ENCODE measurements around the gene GSTM2.
A peak's percentile ranks its signal among the peaks of the same experiment; 100 is the strongest.
"Not testable (repeated sequence)": the region's sequence is repeated elsewhere in the genome, so short reads cannot be mapped to it uniquely, and the experiment has no call there.

Gene GSTM2

DNA sequence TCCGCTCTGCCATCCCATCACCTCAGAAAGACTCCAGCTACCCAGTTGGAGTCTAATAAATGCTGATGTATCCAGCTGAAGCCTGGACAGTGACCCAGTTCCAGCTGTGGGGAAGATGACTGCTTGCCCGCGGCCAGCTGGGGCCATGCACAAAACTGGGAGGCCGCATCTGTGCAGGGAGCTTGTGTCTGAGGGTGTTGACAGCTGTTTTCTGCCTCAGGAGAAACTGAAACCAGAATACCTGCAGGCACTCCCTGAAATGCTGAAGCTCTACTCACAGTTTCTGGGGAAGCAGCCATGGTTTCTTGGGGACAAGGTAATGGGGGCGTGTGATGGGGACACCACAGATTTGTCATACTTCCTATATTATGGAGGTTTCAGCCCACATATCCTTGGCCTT lies 3.2 kb downstream of the GSTM2 start:
- TF ChIP-seq ZNF266 (tag by site-specific recombination; IDR thresholded peaks at IDR 0.05; ENCODE audit: low read depth) (no peak), ZNF792 (tag by site-specific recombination; IDR thresholded peaks at IDR 0.05) (no peak), ZNF501 (tag by site-specific recombination; IDR thresholded peaks at IDR 0.05) (no peak), ZNF175 (tag by site-specific recombination; IDR thresholded peaks at IDR 0.05) (no peak), ZFHX2 (tag by site-specific recombination; conservative IDR thresholded peaks at IDR 0.05) (no peak), WT1 (tag by site-specific recombination; IDR thresholded peaks at IDR 0.05) (no peak), ZNF341 (tag by site-specific recombination; IDR thresholded peaks at IDR 0.05; ENCODE audit: low read depth) (no peak), ZBTB7A (tag by site-specific recombination; IDR thresholded peaks at IDR 0.05; ENCODE audit: low read depth) (no peak), ZFP69B (tag by site-specific recombination; IDR thresholded peaks at IDR 0.05) (no peak), KLF7 (tag by site-specific recombination; IDR thresholded peaks at IDR 0.05; ENCODE audit: borderline replicate concordance) (no peak), ZNF157 (tag by site-specific recombination; IDR thresholded peaks at IDR 0.05) (no peak), ZNF146 (tag by site-specific recombination; IDR thresholded peaks at IDR 0.05) (no peak), ZXDB (tag by site-specific recombination; IDR thresholded peaks at IDR 0.05) (no peak), ZNF626 (tag by site-specific recombination; IDR thresholded peaks at IDR 0.05) (no peak)
- TF ChIP-seq, protein P1, sequence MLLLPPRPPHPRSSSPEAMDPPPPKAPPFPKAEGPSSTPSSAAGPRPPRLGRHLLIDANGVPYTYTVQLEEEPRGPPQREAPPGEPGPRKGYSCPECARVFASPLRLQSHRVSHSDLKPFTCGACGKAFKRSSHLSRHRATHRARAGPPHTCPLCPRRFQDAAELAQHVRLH (tag by site-specific recombination; IDR thresholded peaks at IDR 0.05): no peak
- TF ChIP-seq, protein P2, sequence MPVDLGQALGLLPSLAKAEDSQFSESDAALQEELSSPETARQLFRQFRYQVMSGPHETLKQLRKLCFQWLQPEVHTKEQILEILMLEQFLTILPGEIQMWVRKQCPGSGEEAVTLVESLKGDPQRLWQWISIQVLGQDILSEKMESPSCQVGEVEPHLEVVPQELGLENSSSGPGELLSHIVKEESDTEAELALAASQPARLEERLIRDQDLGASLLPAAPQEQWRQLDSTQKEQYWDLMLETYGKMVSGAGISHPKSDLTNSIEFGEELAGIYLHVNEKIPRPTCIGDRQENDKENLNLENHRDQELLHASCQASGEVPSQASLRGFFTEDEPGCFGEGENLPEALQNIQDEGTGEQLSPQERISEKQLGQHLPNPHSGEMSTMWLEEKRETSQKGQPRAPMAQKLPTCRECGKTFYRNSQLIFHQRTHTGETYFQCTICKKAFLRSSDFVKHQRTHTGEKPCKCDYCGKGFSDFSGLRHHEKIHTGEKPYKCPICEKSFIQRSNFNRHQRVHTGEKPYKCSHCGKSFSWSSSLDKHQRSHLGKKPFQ (tag by site-specific recombination; IDR thresholded peaks at IDR 0.05): no peak
- TF ChIP-seq, protein P3, sequence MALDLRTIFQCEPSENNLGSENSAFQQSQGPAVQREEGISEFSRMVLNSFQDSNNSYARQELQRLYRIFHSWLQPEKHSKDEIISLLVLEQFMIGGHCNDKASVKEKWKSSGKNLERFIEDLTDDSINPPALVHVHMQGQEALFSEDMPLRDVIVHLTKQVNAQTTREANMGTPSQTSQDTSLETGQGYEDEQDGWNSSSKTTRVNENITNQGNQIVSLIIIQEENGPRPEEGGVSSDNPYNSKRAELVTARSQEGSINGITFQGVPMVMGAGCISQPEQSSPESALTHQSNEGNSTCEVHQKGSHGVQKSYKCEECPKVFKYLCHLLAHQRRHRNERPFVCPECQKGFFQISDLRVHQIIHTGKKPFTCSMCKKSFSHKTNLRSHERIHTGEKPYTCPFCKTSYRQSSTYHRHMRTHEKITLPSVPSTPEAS (tag by site-specific recombination; IDR thresholded peaks at IDR 0.05): no peak
- Histone ChIP-seq H3K36me3 (ENCODE audit: control insufficient read depth in 2 of 2, insufficient read depth in 1 of 2, low read length in 2 of 2) (peaks cover 0 to 7% of the 10 kb centered on the region in 2 experiments; a peak in 1 of 3 replicates), H3K9me3 (ENCODE audit: control insufficient read depth, insufficient read depth, low read depth, low read length) (no peaks in the 10 kb centered on the region), H3K27ac (ENCODE audit: extremely low read depth, low read depth, low read length) (no peak overlapping the region), H3K4me1 (ENCODE audit: control insufficient read depth, insufficient read depth, low read length) (no peaks in the 10 kb centered on the region), H3K4me3 (ENCODE audit: low read depth, low read length) (no peak overlapping the region)
- POLR2A ChIA-PET: no interaction called here
- CTCF ChIA-PET: interaction anchor here (1.0 kb wide), 1 partner anchor 31 kb away, joined by 5 read pairs; no protein-coding TSS in a partner anchor

DNA sequence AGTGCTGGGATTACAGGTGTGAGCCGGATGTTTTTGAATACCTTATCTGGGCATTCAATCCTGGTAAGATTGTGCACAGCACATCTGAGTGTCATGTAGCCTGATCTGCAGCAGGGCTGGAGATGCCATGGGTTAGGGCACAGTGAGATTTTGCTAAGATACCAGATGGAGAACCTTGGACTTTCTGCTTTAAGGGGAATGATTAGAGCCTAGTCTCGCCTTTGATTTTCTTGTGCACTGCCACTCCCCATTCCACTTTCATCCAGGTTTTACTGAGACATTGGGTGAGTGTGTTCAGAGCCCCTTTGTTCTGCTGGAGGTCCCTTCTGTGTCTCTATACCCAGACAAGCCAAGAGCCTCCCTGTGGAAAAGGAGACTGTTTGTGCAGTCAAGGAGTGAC lies 6.0 kb downstream of the GSTM2 start:
- CTCF ChIA-PET; H3K27ac ChIP-seq (ENCODE audit: extremely low read depth, low read depth, low read length): not testable (repeated sequence)

DNA sequence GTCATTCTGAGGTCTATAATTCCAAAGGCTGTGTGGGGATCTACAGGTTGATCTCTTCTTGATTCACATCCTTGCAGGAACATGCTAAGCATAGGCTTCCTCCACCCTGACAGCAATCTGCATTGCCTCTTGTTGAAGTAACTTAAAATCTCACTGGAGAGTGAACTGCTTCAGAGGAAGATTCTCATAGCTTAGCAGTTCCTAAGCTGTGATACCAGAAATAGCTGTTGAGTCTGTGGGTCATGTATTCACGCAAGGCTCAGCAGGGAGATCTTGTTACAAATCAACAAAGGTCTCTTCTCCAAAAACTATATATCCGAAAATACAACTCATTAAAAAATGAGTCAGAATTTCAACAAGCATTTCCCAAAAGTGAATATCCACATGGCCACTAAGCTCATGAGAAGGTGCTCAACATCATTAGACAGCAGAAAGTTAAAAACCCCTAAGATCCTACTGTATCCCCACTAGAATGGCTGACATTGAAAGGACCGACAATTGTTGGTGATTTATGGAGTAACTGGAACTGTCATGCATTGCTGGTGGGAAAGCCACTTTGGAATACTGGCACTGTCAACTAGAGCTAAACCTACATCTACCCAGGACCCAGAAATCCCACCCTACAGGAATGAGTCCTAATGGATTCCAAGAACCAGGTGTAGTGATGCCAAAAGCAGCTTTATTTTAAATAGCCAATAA lies 9.0 kb downstream of the GSTM2 start:
- H3K4me1 ChIP-seq (ENCODE audit: control insufficient read depth, insufficient read depth, low read length); H3K9me3 ChIP-seq (ENCODE audit: control insufficient read depth, insufficient read depth, low read depth, low read length); POLR2A ChIA-PET; H3K27ac ChIP-seq (ENCODE audit: extremely low read depth, low read depth, low read length); H3K4me3 ChIP-seq (ENCODE audit: low read depth, low read length); H3K36me3 ChIP-seq (ENCODE audit: control insufficient read depth in 2 of 2, insufficient read depth in 1 of 2, low read length in 2 of 2): not testable (repeated sequence)
- TF ChIP-seq SCRT2 (tag by site-specific recombination; IDR thresholded peaks at IDR 0.05): peak; percentile 29; the same call in 1 of the 2 replicates
- CTCF ChIA-PET: interaction anchor here (0.8 kb wide), 1 partner anchor 22 kb away, joined by 3 read pairs; no protein-coding TSS in a partner anchor

More for the DNA sequence above, 6.0 kb downstream of the GSTM2 start:
- H3K36me3 ChIP-seq (ENCODE audit: control insufficient read depth in 2 of 2, insufficient read depth in 1 of 2, low read length in 2 of 2); H3K4me3 ChIP-seq (ENCODE audit: low read depth, low read length); H3K9me3 ChIP-seq (ENCODE audit: control insufficient read depth, insufficient read depth, low read depth, low read length); POLR2A ChIA-PET; H3K4me1 ChIP-seq (ENCODE audit: control insufficient read depth, insufficient read depth, low read length): not testable (repeated sequence)

Data from HEK293 (cell line).